Measurements from ENCODE around the gene STARD5. TPM values are rescaled to one million over a fixed set of nuclear protein-coding genes. Genes with fewer than 3 reads are reported as not detected.
A peak's percentile ranks its signal among the peaks of the same experiment; 100 is the strongest.
"Not testable (repeated sequence)": the region's sequence is repeated elsewhere in the genome, so short reads cannot be mapped to it uniquely, and the experiment has no call there.

Gene STARD5
- total RNA-seq, 1 donor from 2014 or later: 3.3 TPM

- no peak overlapping the region for H3K27ac Mint-ChIP-seq
- H3K27me3 Mint-ChIP-seq (ENCODE audit: low read depth): peaks cover 6% of the 10 kb centered on the region
- H3K4me3 Mint-ChIP-seq (ENCODE audit: low read depth): no peak overlapping the region
- no peaks in the 10 kb centered on the region for H3K9me3 Mint-ChIP-seq
- DNase-seq (ENCODE audit: low spot score): no peak
- H3K36me3 Mint-ChIP-seq (ENCODE audit: low read depth): no peaks in the 10 kb centered on the region
- intact Hi-C loops (cut with micrococcal nuclease): no loop called here
- peaks cover 8% of the 10 kb centered on the region for H3K4me1 Mint-ChIP-seq (ENCODE audit: low read depth)
These were observed 11.0 kb upstream of the STARD5 start for GRCh38 chr15:81334768-81335435.

GRCh38 chr15:81333363-81333762 lies 9.4 kb upstream of the STARD5 start:
- no peak overlapping the region for H3K4me3 Mint-ChIP-seq (ENCODE audit: low read depth)
- DNase-seq (ENCODE audit: low spot score): no peak
- H3K27ac Mint-ChIP-seq: no peak overlapping the region
- intact Hi-C loops (cut with micrococcal nuclease): no loop called here
- no peaks in the 10 kb centered on the region for H3K36me3 Mint-ChIP-seq (ENCODE audit: low read depth)
- H3K27me3 Mint-ChIP-seq (ENCODE audit: low read depth): peaks cover 2% of the 10 kb centered on the region
- H3K9me3 Mint-ChIP-seq: no peaks in the 10 kb centered on the region
- H3K4me1 Mint-ChIP-seq (ENCODE audit: low read depth): peaks cover 8% of the 10 kb centered on the region

GRCh38 chr15:81332326-81332725 lies 8.4 kb upstream of the STARD5 start:
- Mint-ChIP-seq H3K27ac (no peak overlapping the region), H3K4me3 (ENCODE audit: low read depth) (no peak overlapping the region), H3K4me1 (ENCODE audit: low read depth) (peaks cover 8% of the 10 kb centered on the region), H3K9me3 (no peaks in the 10 kb centered on the region), H3K27me3 (ENCODE audit: low read depth) (peaks cover 2% of the 10 kb centered on the region), H3K36me3 (ENCODE audit: low read depth) (no peaks in the 10 kb centered on the region)
- no peak for DNase-seq (ENCODE audit: low spot score)
- intact Hi-C loops (cut with micrococcal nuclease): no loop called here

GRCh38 chr15:81331600-81331999 lies 7.7 kb upstream of the STARD5 start:
- Mint-ChIP-seq H3K9me3 (no peaks in the 10 kb centered on the region), H3K27ac (no peak overlapping the region), H3K27me3 (ENCODE audit: low read depth) (no peaks in the 10 kb centered on the region), H3K36me3 (ENCODE audit: low read depth) (no peaks in the 10 kb centered on the region), H3K4me1 (ENCODE audit: low read depth) (peaks cover 8% of the 10 kb centered on the region), H3K4me3 (ENCODE audit: low read depth) (no peak overlapping the region)
- intact Hi-C loops (cut with micrococcal nuclease): no loop called here
- no peak for DNase-seq (ENCODE audit: low spot score)

GRCh38 chr15:81331141-81331540 lies 7.2 kb upstream of the STARD5 start:
- H3K4me1 Mint-ChIP-seq (ENCODE audit: low read depth); intact Hi-C loops (cut with micrococcal nuclease); H3K27ac Mint-ChIP-seq; H3K27me3 Mint-ChIP-seq (ENCODE audit: low read depth); H3K36me3 Mint-ChIP-seq (ENCODE audit: low read depth); H3K9me3 Mint-ChIP-seq; H3K4me3 Mint-ChIP-seq (ENCODE audit: low read depth); DNase-seq (ENCODE audit: low spot score): not testable (repeated sequence)

GRCh38 chr15:81330366-81331090 lies 6.6 kb upstream of the STARD5 start:
- no peak overlapping the region for H3K4me3 Mint-ChIP-seq (ENCODE audit: low read depth)
- H3K9me3 Mint-ChIP-seq: no peaks in the 10 kb centered on the region
- DNase-seq (ENCODE audit: low spot score): no peak
- H3K27ac Mint-ChIP-seq: no peak overlapping the region
- H3K36me3 Mint-ChIP-seq (ENCODE audit: low read depth): no peaks in the 10 kb centered on the region
- no peaks in the 10 kb centered on the region for H3K27me3 Mint-ChIP-seq (ENCODE audit: low read depth)
- H3K4me1 Mint-ChIP-seq (ENCODE audit: low read depth): peaks cover 7% of the 10 kb centered on the region
- intact Hi-C loops (cut with micrococcal nuclease): no loop called here

GRCh38 chr15:81329446-81329845 lies 5.5 kb upstream of the STARD5 start:
- Mint-ChIP-seq H3K36me3 (ENCODE audit: low read depth) (no peaks in the 10 kb centered on the region), H3K4me1 (ENCODE audit: low read depth) (peaks cover 10% of the 10 kb centered on the region), H3K4me3 (ENCODE audit: low read depth) (no peak overlapping the region), H3K9me3 (no peaks in the 10 kb centered on the region), H3K27ac (no peak overlapping the region), H3K27me3 (ENCODE audit: low read depth) (no peaks in the 10 kb centered on the region)
- DNase-seq (ENCODE audit: low spot score): no peak
- intact Hi-C loops (cut with micrococcal nuclease): no loop called here

GRCh38 chr15:81327516-81327915 lies 3.6 kb upstream of the STARD5 start:
- no peaks in the 10 kb centered on the region for H3K27me3 Mint-ChIP-seq (ENCODE audit: low read depth)
- H3K9me3 Mint-ChIP-seq: no peaks in the 10 kb centered on the region
- H3K4me3 Mint-ChIP-seq (ENCODE audit: low read depth): no peak overlapping the region
- no peak for DNase-seq (ENCODE audit: low spot score)
- intact Hi-C loops (cut with micrococcal nuclease): no loop called here
- H3K4me1 Mint-ChIP-seq (ENCODE audit: low read depth): peaks cover 21% of the 10 kb centered on the region
- H3K36me3 Mint-ChIP-seq (ENCODE audit: low read depth): no peaks in the 10 kb centered on the region
- no peak overlapping the region for H3K27ac Mint-ChIP-seq

GRCh38 chr15:81326466-81327212 lies 2.7 kb upstream of the STARD5 start:
- Mint-ChIP-seq H3K4me3 (ENCODE audit: low read depth) (no peak overlapping the region), H3K9me3 (no peaks in the 10 kb centered on the region), H3K27me3 (ENCODE audit: low read depth) (no peaks in the 10 kb centered on the region), H3K27ac (no peak overlapping the region), H3K36me3 (ENCODE audit: low read depth) (peaks cover 5% of the 10 kb centered on the region), H3K4me1 (ENCODE audit: low read depth) (peaks cover 26% of the 10 kb centered on the region)
- intact Hi-C loops (cut with micrococcal nuclease): no loop called here
- no peak for DNase-seq (ENCODE audit: low spot score)

- intact Hi-C loops (cut with micrococcal nuclease): loop anchor here (5.0 kb wide), 1 partner anchor 46 kb away; no protein-coding TSS in a partner anchor
- Mint-ChIP-seq H3K4me1 (ENCODE audit: low read depth) (peaks cover 20% of the 10 kb centered on the region), H3K4me3 (ENCODE audit: low read depth) (peak overlapping the region; percentile 95), H3K27ac (peak overlapping the region; percentile 44), H3K27me3 (ENCODE audit: low read depth) (no peaks in the 10 kb centered on the region), H3K36me3 (ENCODE audit: low read depth) (peaks cover 12% of the 10 kb centered on the region), H3K9me3 (no peaks in the 10 kb centered on the region)
- no peak for DNase-seq (ENCODE audit: low spot score)
These were observed 390 bp downstream of the STARD5 start for GRCh38 chr15:81323559-81323943.

- Mint-ChIP-seq H3K36me3 (ENCODE audit: low read depth) (peaks cover 14% of the 10 kb centered on the region), H3K4me1 (ENCODE audit: low read depth) (peaks cover 20% of the 10 kb centered on the region), H3K9me3 (no peaks in the 10 kb centered on the region), H3K27ac (no peak overlapping the region), H3K27me3 (ENCODE audit: low read depth) (no peaks in the 10 kb centered on the region), H3K4me3 (ENCODE audit: low read depth) (peak overlapping the region; percentile 49)
- DNase-seq (ENCODE audit: low spot score): no peak
- intact Hi-C loops (cut with micrococcal nuclease): loop anchor here (5.0 kb wide), 1 partner anchor 45 kb away; no protein-coding TSS in a partner anchor
These were observed 1.2 kb downstream of the STARD5 start for GRCh38 chr15:81322676-81323253.

- Mint-ChIP-seq H3K27me3 (ENCODE audit: low read depth) (no peaks in the 10 kb centered on the region), H3K9me3 (no peaks in the 10 kb centered on the region), H3K27ac (no peak overlapping the region), H3K4me3 (ENCODE audit: low read depth) (no peak overlapping the region), H3K36me3 (ENCODE audit: low read depth) (peaks cover 19% of the 10 kb centered on the region), H3K4me1 (ENCODE audit: low read depth) (peaks cover 20% of the 10 kb centered on the region)
- no peak for DNase-seq (ENCODE audit: low spot score)
- intact Hi-C loops (cut with micrococcal nuclease): loop anchor here (5.0 kb wide), 1 partner anchor 44 kb away; no protein-coding TSS in a partner anchor
These were observed 2.3 kb downstream of the STARD5 start for GRCh38 chr15:81321667-81322066.
